CD4-positive, CD25-positive, alpha-beta regulatory T cell (primary cell): ENCODE measurements around the gene RSPH6A. TPM values are rescaled to one million over a fixed set of nuclear protein-coding genes. Genes with fewer than 3 reads are reported as not detected.

Experiments used
- ATAC-seq, 2 donors: fragments of 150-1000 bp; cut with Tn5 transposase; one replicate each; pipeline ENCODE4 v1.10.0; 2021; ENCODE audit warnings: low read depth in 2 of 2, moderate number of reproducible peaks in 2 of 2, moderate library complexity in 1 of 2
- DNase-seq, 3 donors: peaks; one replicate each; pipeline versions ENCODE4 v3.0.0 to v3.0.0-alpha.2; 2012 to 2022; ENCODE audit warnings: mixed read lengths in 1 of 3
- H3K27ac ChIP-seq: one replicate; pipeline ENCODE4 v1.7.0; 2013; ENCODE audit warnings: mild to moderate bottlenecking, low read length; ENCODE audit not compliant: insufficient read depth, poor library complexity, severe bottlenecking
- H3K27me3 ChIP-seq: one replicate; pipeline ENCODE4 v1.7.0; 2013; ENCODE audit warnings: low read length; ENCODE audit not compliant: control insufficient read depth, insufficient read depth
- H3K36me3 ChIP-seq: one replicate; pipeline ENCODE4 v1.7.0; 2013; ENCODE audit warnings: mild to moderate bottlenecking, low read length, moderate library complexity; ENCODE audit not compliant: control insufficient read depth, insufficient read depth
- H3K4me1 ChIP-seq: 2 replicates; pipeline ENCODE4 v1.7.0; 2013; ENCODE audit warnings: mild to moderate bottlenecking, low read length; ENCODE audit not compliant: insufficient read depth, control insufficient read depth, poor library complexity, severe bottlenecking
- H3K4me3 ChIP-seq: one replicate; pipeline ENCODE4 v1.7.0; 2013; ENCODE audit warnings: low read depth, mild to moderate bottlenecking, low read length, moderate library complexity
- H3K9me3 ChIP-seq, 2 experiments: 1 replicate in 1 of 2; 2 replicates in 1 of 2; pipeline ENCODE4 v1.7.0; 2013; ENCODE audit warnings: low read length in 2 of 2, mild to moderate bottlenecking in 1 of 2, moderate library complexity in 1 of 2; ENCODE audit not compliant: control insufficient read depth in 2 of 2
- H3K27ac Mint-ChIP-seq, 3 donors: one replicate each; pipeline ENCODE4 v1.8.0; 2020 to 2022; ENCODE audit warnings: mild to moderate bottlenecking in 3 of 3, mixed read lengths in 3 of 3, moderate library complexity in 2 of 3
- H3K27me3 Mint-ChIP-seq: one replicate; pipeline ENCODE4 v1.8.0; 2022; ENCODE audit warnings: mild to moderate bottlenecking, mixed read lengths
- H3K36me3 Mint-ChIP-seq: one replicate; pipeline ENCODE4 v1.8.0; 2020; ENCODE audit warnings: mixed read lengths
- H3K4me1 Mint-ChIP-seq, 4 donors: one replicate each; pipeline ENCODE4 v1.8.0; 2020 to 2022; ENCODE audit warnings: mixed read lengths in 4 of 4, mild to moderate bottlenecking in 1 of 4
- H3K4me3 Mint-ChIP-seq, 4 donors: one replicate each; pipeline ENCODE4 v1.8.0; 2020 to 2022; ENCODE audit warnings: mild to moderate bottlenecking in 4 of 4, mixed read lengths in 4 of 4, moderate library complexity in 3 of 4
- H3K9me3 Mint-ChIP-seq, 7 donors: one replicate each; pipeline ENCODE4 v1.8.0; 2020 to 2022; ENCODE audit warnings: mixed read lengths in 7 of 7, mild to moderate bottlenecking in 3 of 7, moderate library complexity in 2 of 7
- polyA plus RNA-seq, 4 donors: library from polyadenylated mRNA; unstranded; fragments of 300-500 nt; fragmentation: Illumina TruSeq; gene quantifications; one replicate each; pipeline ENCODE4 v1.2.3, GENCODE V29; 2021
- total RNA-seq: library from RNA; stranded (reverse); gene quantifications from one replicate; pipeline ENCODE4 v1.2.3, GENCODE V29; 2022

RSPH6A gene
- total and polyA plus RNA-seq, 5 donors from 2014 or later = 0.20 TPM; not detected in 4

GRCh38 chr19:45789035-45789786 is 25.9 kb downstream of the RSPH6A start:
- Histone ChIP-seq H3K27ac (no peak overlapping the region), H3K36me3 (peaks cover 19% of the 10 kb centered on the region), H3K4me1 (peaks cover 25% of the 10 kb centered on the region), H3K27me3 (no peaks in the 10 kb centered on the region), H3K9me3 (no peaks in the 10 kb centered on the region), H3K4me3 (no peak overlapping the region)
- Mint-ChIP-seq H3K9me3 (peaks cover 0 to 2% (median 0%) of the 10 kb centered on the region in 7 donors), H3K4me1 (peaks cover 7 to 45% (median 31%) of the 10 kb centered on the region in 4 donors), H3K36me3 (peaks cover 30% of the 10 kb centered on the region), H3K27ac (peak overlapping the region in 1 of 3 donors; percentile 15), H3K27me3 (peaks cover 10% of the 10 kb centered on the region), H3K4me3 (peak overlapping the region in 3 of 4 donors; percentile 15 to 37 (median 15))
- no peak for ATAC-seq
- DNase-seq = no peak

- Mint-ChIP-seq H3K4me1 (peaks cover 7 to 26% (median 16%) of the 10 kb centered on the region in 4 donors), H3K27ac (no peak overlapping the region), H3K9me3 (no peaks in the 10 kb centered on the region), H3K27me3 (no peaks in the 10 kb centered on the region), H3K4me3 (no peak overlapping the region), H3K36me3 (peaks cover 30% of the 10 kb centered on the region)
- H3K4me3 ChIP-seq = no peak overlapping the region
- H3K4me1 ChIP-seq = peaks cover 11% of the 10 kb centered on the region
- no peak for DNase-seq
- ATAC-seq = no peak
- H3K27ac ChIP-seq = no peak overlapping the region
- H3K9me3 ChIP-seq = no peaks in the 10 kb centered on the region
- no peaks in the 10 kb centered on the region for H3K27me3 ChIP-seq
- peaks cover 19% of the 10 kb centered on the region for H3K36me3 ChIP-seq
These were observed 28.6 kb downstream of the RSPH6A start for GRCh38 chr19:45786533-45786894.

- no peaks in the 10 kb centered on the region for H3K27me3 Mint-ChIP-seq
These were observed 29.2 kb downstream of the RSPH6A start for GRCh38 chr19:45785781-45786532.

GRCh38 chr19:45785097-45785496 is 30.0 kb downstream of the RSPH6A start:
- DNase-seq = no peak
- Histone ChIP-seq H3K4me1 (no peaks in the 10 kb centered on the region), H3K27ac (no peak overlapping the region), H3K9me3 (no peaks in the 10 kb centered on the region), H3K36me3 (peaks cover 19% of the 10 kb centered on the region), H3K4me3 (no peak overlapping the region), H3K27me3 (no peaks in the 10 kb centered on the region)
- no peak for ATAC-seq
- no peaks in the 10 kb centered on the region for H3K27me3 Mint-ChIP-seq
- no peaks in the 10 kb centered on the region for H3K9me3 Mint-ChIP-seq
- no peak overlapping the region for H3K4me3 Mint-ChIP-seq
- H3K4me1 Mint-ChIP-seq = peaks cover 0 to 18% (median 8%) of the 10 kb centered on the region in 4 donors
- H3K36me3 Mint-ChIP-seq = peaks cover 26% of the 10 kb centered on the region
- no peak overlapping the region for H3K27ac Mint-ChIP-seq

More at GRCh38 chr19:45785781-45786532, 29.2 kb downstream of the RSPH6A start:
- Histone ChIP-seq H3K27me3 (no peaks in the 10 kb centered on the region), H3K27ac (no peak overlapping the region), H3K4me1 (peaks cover 6% of the 10 kb centered on the region), H3K9me3 (no peaks in the 10 kb centered on the region), H3K4me3 (no peak overlapping the region), H3K36me3 (peaks cover 19% of the 10 kb centered on the region)
- Mint-ChIP-seq H3K36me3 (peaks cover 29% of the 10 kb centered on the region), H3K27ac (no peak overlapping the region), H3K9me3 (no peaks in the 10 kb centered on the region), H3K4me1 (peaks cover 3 to 20% (median 11%) of the 10 kb centered on the region in 4 donors), H3K4me3 (no peak overlapping the region)
- no peak for DNase-seq
- no peak for ATAC-seq

- Mint-ChIP-seq H3K36me3 (peaks cover 27% of the 10 kb centered on the region), H3K27ac (no peak overlapping the region), H3K9me3 (no peaks in the 10 kb centered on the region), H3K4me1 (peaks cover 0 to 28% (median 12%) of the 10 kb centered on the region in 4 donors), H3K27me3 (no peaks in the 10 kb centered on the region), H3K4me3 (no peak overlapping the region)
- H3K36me3 ChIP-seq = peaks cover 16% of the 10 kb centered on the region
- H3K4me3 ChIP-seq = no peak overlapping the region
- no peak for ATAC-seq
- H3K9me3 ChIP-seq = no peaks in the 10 kb centered on the region
- peaks cover 9% of the 10 kb centered on the region for H3K4me1 ChIP-seq
- no peak for DNase-seq
- no peaks in the 10 kb centered on the region for H3K27me3 ChIP-seq
- no peak overlapping the region for H3K27ac ChIP-seq
These were observed 31.0 kb downstream of the RSPH6A start for GRCh38 chr19:45784096-45784495.

GRCh38 chr19:45782820-45783785 is 32.0 kb downstream of the RSPH6A start:
- Histone ChIP-seq H3K9me3 (no peaks in the 10 kb centered on the region), H3K27me3 (no peaks in the 10 kb centered on the region), H3K4me1 (peaks cover 18% of the 10 kb centered on the region), H3K36me3 (peaks cover 13% of the 10 kb centered on the region), H3K27ac (no peak overlapping the region), H3K4me3 (no peak overlapping the region)
- no peak for ATAC-seq
- H3K27ac Mint-ChIP-seq = no peak overlapping the region
- peaks cover 20% of the 10 kb centered on the region for H3K36me3 Mint-ChIP-seq
- H3K9me3 Mint-ChIP-seq = no peaks in the 10 kb centered on the region
- H3K27me3 Mint-ChIP-seq = no peaks in the 10 kb centered on the region
- H3K4me1 Mint-ChIP-seq = peaks cover 0 to 24% (median 16%) of the 10 kb centered on the region in 4 donors
- H3K4me3 Mint-ChIP-seq = peak overlapping the region in 1 of 4 donors; percentile 44
- no peak for DNase-seq

- Histone ChIP-seq H3K27me3 (no peaks in the 10 kb centered on the region), H3K27ac (no peak within 1 kb of the TSS), H3K36me3 (peaks cover 11% of the 10 kb centered on the region), H3K9me3 (no peaks in the 10 kb centered on the region), H3K4me1 (peaks cover 18% of the 10 kb centered on the region), H3K4me3 (no peak within 1 kb of the TSS)
- Mint-ChIP-seq H3K27ac (no peak within 1 kb of the TSS), H3K4me3 (peak within 1 kb of the TSS in 1 of 4 donors; percentile 44), H3K27me3 (no peaks in the 10 kb centered on the region), H3K36me3 (peaks cover 12% of the 10 kb centered on the region), H3K9me3 (no peaks in the 10 kb centered on the region), H3K4me1 (peaks cover 0 to 21% (median 13%) of the 10 kb centered on the region in 4 donors)
- ATAC-seq = no peak
- DNase-seq = no peak
These were observed 32.9 kb downstream of the RSPH6A start, which contains the start of gene DMPK for GRCh38 chr19:45782162-45782691. DMPK (minus strand) TSS chr19:45782490; CDS start chr19:45782352, 138 bp downstream.
